ENCODE measurements around the gene PTPRG.
"Not testable (repeated sequence)": the region's sequence is repeated elsewhere in the genome, so short reads cannot be mapped to it uniquely, and the experiment has no call there.

PTPRG gene

GRCh38 chr3:61687206-61687605, 125.8 kb downstream of the PTPRG start:
- DNase-seq (ENCODE audit: low spot score) = no peak

- DNase-seq (ENCODE audit: low spot score) = no peak
Measured at GRCh38 chr3:61687663-61688306, 126.4 kb downstream of the PTPRG start.

GRCh38 chr3:61688307-61688984, 127.1 kb downstream of the PTPRG start:
- DNase-seq (ENCODE audit: low spot score) = no peak

GRCh38 chr3:61690016-61690415, 128.6 kb downstream of the PTPRG start:
- no peak for DNase-seq (ENCODE audit: low spot score)

GRCh38 chr3:61691466-61691865, 130.1 kb downstream of the PTPRG start:
- DNase-seq (ENCODE audit: low spot score) = no peak

GRCh38 chr3:61697301-61697700, 135.9 kb downstream of the PTPRG start:
- no peak for DNase-seq (ENCODE audit: low spot score)

GRCh38 chr3:61698278-61699072, 137.1 kb downstream of the PTPRG start:
- DNase-seq (ENCODE audit: low spot score) = not testable (repeated sequence)

- DNase-seq (ENCODE audit: low spot score) = no peak
Measured at GRCh38 chr3:61699622-61700021, 138.3 kb downstream of the PTPRG start.

- DNase-seq (ENCODE audit: low spot score) = no peak
Measured at GRCh38 chr3:61701011-61701410, 139.6 kb downstream of the PTPRG start.

- no peak for DNase-seq (ENCODE audit: low spot score)
Measured at GRCh38 chr3:61702453-61702852, 141.1 kb downstream of the PTPRG start.

- DNase-seq (ENCODE audit: low spot score) = no peak
Measured at GRCh38 chr3:61704807-61705206, 143.4 kb downstream of the PTPRG start.

GRCh38 chr3:61707492-61707891, 146.1 kb downstream of the PTPRG start:
- DNase-seq (ENCODE audit: low spot score) = no peak

- DNase-seq (ENCODE audit: low spot score) = not testable (repeated sequence)
Measured at GRCh38 chr3:61710920-61711319, 149.5 kb downstream of the PTPRG start.

GRCh38 chr3:61714225-61714624, 152.9 kb downstream of the PTPRG start:
- no peak for DNase-seq (ENCODE audit: low spot score)

- no peak for DNase-seq (ENCODE audit: low spot score)
Measured at GRCh38 chr3:61715886-61716527, 154.6 kb downstream of the PTPRG start.

- not testable (repeated sequence) for DNase-seq (ENCODE audit: low spot score)
Measured at GRCh38 chr3:61716693-61717092, 155.3 kb downstream of the PTPRG start.

- no peak for DNase-seq (ENCODE audit: low spot score)
Measured at GRCh38 chr3:61718565-61718964, 157.2 kb downstream of the PTPRG start.

GRCh38 chr3:61719278-61719977, 158.1 kb downstream of the PTPRG start:
- no peak for DNase-seq (ENCODE audit: low spot score)

- no peak for DNase-seq (ENCODE audit: low spot score)
Measured at GRCh38 chr3:61723038-61723437, 161.7 kb downstream of the PTPRG start.

GRCh38 chr3:61724183-61724582, 162.8 kb downstream of the PTPRG start:
- DNase-seq (ENCODE audit: low spot score) = no peak

GRCh38 chr3:61724801-61725200, 163.4 kb downstream of the PTPRG start:
- DNase-seq (ENCODE audit: low spot score) = no peak

GRCh38 chr3:61725851-61726333, 164.5 kb downstream of the PTPRG start:
- DNase-seq (ENCODE audit: low spot score) = no peak

All from CD4-positive, alpha-beta T cell treated with Interleukin-15 for 4 hours (primary cell).